ENCODE results near the gene DAW1.

The DAW1 gene

GRCh38 chr2:227973241-227973640 is 101.8 kb downstream of the DAW1 start:
- no peaks in the 10 kb centered on the region for H3K27me3 ChIP-seq (ENCODE audit: control insufficient read depth, insufficient read depth, low read length)
- no peaks in the 10 kb centered on the region for H3K4me1 ChIP-seq (ENCODE audit: control insufficient read depth, insufficient read depth, low read length)
- no peaks in the 10 kb centered on the region for H3K36me3 ChIP-seq (ENCODE audit: control insufficient read depth, insufficient read depth, low read length)
- no peak overlapping the region for H3K9ac ChIP-seq (ENCODE audit: low read length)
- no peak overlapping the region for H3K4me3 ChIP-seq (ENCODE audit: low read depth, low read length)
- no peaks in the 10 kb centered on the region for H3K9me3 ChIP-seq (ENCODE audit: control insufficient read depth, insufficient read depth, low read depth, low read length)
- no peak overlapping the region for H3K27ac ChIP-seq (ENCODE audit: low read depth, low read length)

All from HUES6 (cell line).